ENCODE measurements around the gene LILRA5. TPM values are rescaled to one million over a fixed set of nuclear protein-coding genes. Genes with fewer than 3 reads are reported as not detected.

The LILRA5 gene
- total RNA-seq, 4 donors from 2014 or later = 0.45 to 0.81 TPM; not detected in 2

DNA sequence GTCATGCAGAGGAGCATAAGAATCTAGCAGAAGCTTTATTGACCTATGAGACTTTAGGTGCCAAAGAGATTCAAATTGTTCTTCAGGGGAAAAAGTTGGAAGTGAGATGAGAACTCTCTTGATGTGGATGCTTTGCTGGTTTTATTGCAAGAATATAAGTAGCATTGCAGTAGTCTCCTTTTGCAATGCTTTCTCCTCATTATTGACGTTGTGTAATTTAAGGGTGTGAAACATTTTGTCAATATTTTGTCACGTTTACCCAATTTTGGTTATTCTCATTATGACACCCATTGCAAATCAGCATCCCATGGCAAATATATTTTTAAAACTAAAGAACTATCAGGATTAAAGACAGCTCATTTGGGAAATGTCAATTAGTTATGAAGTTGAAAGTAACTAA lies 44.0 kb downstream of the LILRA5 start:
- 59 to 72% methylated on average over 2 of the region's 2 CpGs for WGBS, 2 donors
- intact Hi-C loops (cut with DNase I) = no loop called here

DNA sequence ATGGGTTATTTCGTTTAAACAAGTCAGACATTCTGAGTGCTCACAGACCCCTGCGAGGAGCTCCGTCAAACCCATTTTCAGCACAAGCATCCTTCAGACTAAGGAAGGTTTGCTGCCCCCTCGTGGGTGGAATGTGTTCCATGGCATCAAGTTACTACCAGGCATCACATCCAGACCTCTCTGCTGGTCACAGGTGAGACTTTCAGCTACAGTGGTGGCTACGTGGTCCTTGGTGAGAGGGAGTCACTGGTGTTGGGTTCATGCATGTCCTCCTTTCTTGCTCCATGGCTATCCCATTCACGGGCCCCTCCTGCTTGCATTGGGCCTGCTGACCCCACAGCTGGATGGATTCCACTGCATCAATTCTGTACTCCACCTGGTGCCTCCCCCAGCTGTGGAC lies 46.8 kb downstream of the LILRA5 start:
- intact Hi-C loops (cut with DNase I) = no loop called here
- 2 to 6% methylated on average over 6 of the region's 6 CpGs for WGBS, 2 donors
- H3K4me3 ChIP-seq (replicated peaks in 1 of 3) = no peak overlapping the region
- H3K9me3 ChIP-seq = no peaks in the 10 kb centered on the region
- no peaks in the 10 kb centered on the region for H3K4me1 ChIP-seq
- no peaks in the 10 kb centered on the region for H3K36me3 ChIP-seq
- H3K27ac ChIP-seq = no peak overlapping the region
- TF ChIP-seq, protein P1, sequence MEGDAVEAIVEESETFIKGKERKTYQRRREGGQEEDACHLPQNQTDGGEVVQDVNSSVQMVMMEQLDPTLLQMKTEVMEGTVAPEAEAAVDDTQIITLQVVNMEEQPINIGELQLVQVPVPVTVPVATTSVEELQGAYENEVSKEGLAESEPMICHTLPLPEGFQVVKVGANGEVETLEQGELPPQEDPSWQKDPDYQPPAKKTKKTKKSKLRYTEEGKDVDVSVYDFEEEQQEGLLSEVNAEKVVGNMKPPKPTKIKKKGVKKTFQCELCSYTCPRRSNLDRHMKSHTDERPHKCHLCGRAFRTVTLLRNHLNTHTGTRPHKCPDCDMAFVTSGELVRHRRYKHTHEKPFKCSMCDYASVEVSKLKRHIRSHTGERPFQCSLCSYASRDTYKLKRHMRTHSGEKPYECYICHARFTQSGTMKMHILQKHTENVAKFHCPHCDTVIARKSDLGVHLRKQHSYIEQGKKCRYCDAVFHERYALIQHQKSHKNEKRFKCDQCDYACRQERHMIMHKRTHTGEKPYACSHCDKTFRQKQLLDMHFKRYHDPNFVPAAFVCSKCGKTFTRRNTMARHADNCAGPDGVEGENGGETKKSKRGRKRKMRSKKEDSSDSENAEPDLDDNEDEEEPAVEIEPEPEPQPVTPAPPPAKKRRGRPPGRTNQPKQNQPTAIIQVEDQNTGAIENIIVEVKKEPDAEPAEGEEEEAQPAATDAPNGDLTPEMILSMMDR (IDR thresholded peaks at IDR 0.05) = peak; percentile 17 to 79 (median 61)
- no peak for TF ChIP-seq POLR2A (IDR thresholded peaks at IDR 0.05)
- H3K27me3 ChIP-seq = no peaks in the 10 kb centered on the region
- DNase-seq = peak; percentile 84 to 85

More for the DNA sequence above, 44.0 kb downstream of the LILRA5 start:
- Histone ChIP-seq H3K36me3 (no peaks in the 10 kb centered on the region), H3K27me3 (no peaks in the 10 kb centered on the region), H3K4me1 (no peaks in the 10 kb centered on the region), H3K27ac (no peak overlapping the region), H3K4me3 (replicated peaks in 1 of 3) (no peak overlapping the region), H3K9me3 (no peaks in the 10 kb centered on the region)
- TF ChIP-seq, protein P1 (IDR thresholded peaks at IDR 0.05) = no peak
- no peak for TF ChIP-seq POLR2A (IDR thresholded peaks at IDR 0.05)
- no peak for DNase-seq

DNA sequence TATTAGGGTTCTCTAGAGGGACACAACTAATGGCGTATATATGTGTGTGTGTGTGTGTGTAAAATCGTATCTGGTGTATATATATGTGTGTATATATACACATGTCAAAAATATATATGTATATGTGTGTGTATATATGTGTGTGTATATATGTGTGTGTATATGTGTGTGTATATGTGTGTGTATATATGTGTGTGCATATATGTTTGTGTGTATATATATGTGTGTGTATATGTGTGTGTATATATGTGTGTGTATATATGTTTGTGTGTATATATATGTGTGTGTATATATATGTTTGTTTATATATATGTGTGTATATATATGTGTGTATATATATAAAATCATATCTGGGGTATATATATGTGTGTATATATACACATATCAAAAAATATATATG lies 50.5 kb downstream of the LILRA5 start:
- intact Hi-C loops (cut with DNase I) = no loop called here
- WGBS, 2 donors = 92 to 93% methylated on average over 2 of the region's 2 CpGs
- Histone ChIP-seq H3K4me1 (no peaks in the 10 kb centered on the region), H3K9me3 (no peaks in the 10 kb centered on the region), H3K36me3 (no peaks in the 10 kb centered on the region), H3K4me3 (replicated peaks in 1 of 3) (no peak overlapping the region), H3K27me3 (no peaks in the 10 kb centered on the region), H3K27ac (no peak overlapping the region)
- TF ChIP-seq POLR2A (IDR thresholded peaks at IDR 0.05) = no peak
- TF ChIP-seq, protein P1 (IDR thresholded peaks at IDR 0.05) = no peak
- no peak for DNase-seq

DNA sequence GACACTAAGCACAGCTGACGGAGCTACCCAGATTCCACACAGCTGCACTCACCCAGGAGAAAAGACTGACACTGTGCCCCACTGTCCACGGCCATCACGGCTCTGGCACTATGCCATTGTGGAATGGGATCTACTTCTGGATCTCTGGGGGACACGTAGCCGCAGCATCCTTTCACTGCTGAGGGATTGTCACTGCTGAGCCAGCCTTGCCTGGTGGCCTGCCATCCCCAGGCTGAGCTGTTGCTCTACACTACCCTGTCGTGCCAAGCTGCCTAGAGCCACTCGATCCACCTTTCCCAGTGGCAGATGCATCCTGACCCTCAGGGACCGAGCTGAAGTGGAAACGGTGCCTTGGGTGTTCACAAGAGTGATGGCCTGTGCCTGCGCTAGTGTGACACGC lies 50.9 kb downstream of the LILRA5 start:
- no peak for TF ChIP-seq POLR2A (IDR thresholded peaks at IDR 0.05)
- TF ChIP-seq, protein P1 (IDR thresholded peaks at IDR 0.05) = no peak
- Histone ChIP-seq H3K9me3 (no peaks in the 10 kb centered on the region), H3K27me3 (no peaks in the 10 kb centered on the region), H3K27ac (no peak overlapping the region), H3K36me3 (no peaks in the 10 kb centered on the region), H3K4me1 (no peaks in the 10 kb centered on the region), H3K4me3 (replicated peaks in 1 of 3) (no peak overlapping the region)
- WGBS, 2 donors = 79 to 90% methylated on average over 9 to 11 of the region's 11 CpGs
- intact Hi-C loops (cut with DNase I) = no loop called here
- no peak for DNase-seq

DNA sequence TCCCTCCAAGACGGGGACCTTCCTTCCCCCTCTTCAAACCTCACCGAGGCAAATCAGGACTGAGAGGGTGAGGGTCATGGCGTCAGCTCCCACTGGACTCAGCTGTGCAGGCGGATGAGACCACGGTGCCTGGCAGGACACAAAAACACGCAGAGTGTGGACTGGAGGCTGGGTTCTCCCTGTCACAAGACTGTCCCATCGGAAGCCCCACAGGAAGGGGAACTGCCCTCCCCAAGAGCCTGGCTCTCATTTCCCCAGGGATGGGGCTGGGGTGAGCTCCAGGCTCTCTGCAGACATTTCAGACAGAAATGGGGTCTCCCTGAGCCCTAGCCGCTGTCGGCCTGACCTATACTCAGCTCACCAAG lies 55.9 kb downstream of the LILRA5 start, which contains the start of gene LILRB5:
TSS of gene LILRB5 (minus strand) at position 158 of the 365 bp plus-strand sequence. CDS start at position 78, 80 bp downstream.
- Histone ChIP-seq H3K4me1 (no peaks in the 10 kb centered on the region), H3K4me3 (replicated peaks in 1 of 3) (no peak within 1 kb of the TSS), H3K9me3 (no peaks in the 10 kb centered on the region), H3K27me3 (no peaks in the 10 kb centered on the region), H3K27ac (no peak within 1 kb of the TSS), H3K36me3 (no peaks in the 10 kb centered on the region)
- TF ChIP-seq POLR2A (IDR thresholded peaks at IDR 0.05) = no peak
- TF ChIP-seq, protein P1 (IDR thresholded peaks at IDR 0.05) = no peak
- WGBS, 2 donors = 48 to 67% methylated on average over 8 to 9 of the region's 9 CpGs
- intact Hi-C loops (cut with DNase I) = no loop called here
- no peak for DNase-seq

Small RNA genes lying within 50 kb of the gene (microRNA-seq; reads per million reads assigned to microRNA genes)
- not detected for gene MIR4752

Small RNA genes lying within 50 kb of the gene (small RNA-seq; reads per million reads assigned to genes)
- gene AC245884.12 (not detected), gene MIR4752 (not detected), gene RNU6-1307P (not detected)

Other genes with a start within 250 kb of the LILRA5 start
- gene VSTM1, start 249.3 kb downstream of the LILRA5 start, total RNA-seq = not detected
- not detected for gene TARM1, start 231.8 kb downstream of the LILRA5 start, total RNA-seq
- gene OSCAR, start 212.4 kb downstream of the LILRA5 start, total RNA-seq = 1 to 10 TPM in 1 of 4 donors, under 1 TPM in 2, not detected in 1; 0.39 to 1.1 (median 0.96) TPM
- 100 to 1,000 TPM in 1 of 4 donors, 10 to 100 TPM in 3; 17.7 to 100 (median 52.7) TPM for gene NDUFA3, start 210.3 kb downstream of the LILRA5 start, total RNA-seq
- 10 to 100 TPM in 3 of 4 donors, 1 to 10 TPM in 1; 7.7 to 17.9 (median 13.5) TPM for gene TFPT, start 197.5 kb downstream of the LILRA5 start, total RNA-seq
- 10 to 100 TPM; 53.6 to 66.7 (median 57.1) TPM for gene PRPF31, start 197.4 kb downstream of the LILRA5 start, total RNA-seq
- gene CNOT3, start 175.4 kb downstream of the LILRA5 start, total RNA-seq = 10 to 100 TPM; 22.4 to 30.3 (median 29.8) TPM
- 10 to 100 TPM in 1 of 4 donors, 1 to 10 TPM in 3; 6.3 to 14.5 (median 8.2) TPM for gene LENG1, start 153.4 kb downstream of the LILRA5 start, total RNA-seq
- gene TMC4, start 140.0 kb downstream of the LILRA5 start, total RNA-seq = 10 to 100 TPM; 42.6 to 91.7 (median 68.5) TPM
- 100 to 1,000 TPM in 1 of 4 donors, 10 to 100 TPM in 3; 47.3 to 101 (median 69.0) TPM for gene MBOAT7, start 123.6 kb downstream of the LILRA5 start, total RNA-seq
- 100 to 1,000 TPM in 1 of 4 donors, 10 to 100 TPM in 3; 58.1 to 102 (median 82.0) TPM for gene TSEN34, start 121.9 kb downstream of the LILRA5 start, total RNA-seq
- 1,000 to 10,000 TPM; 1,847 to 2,152 (median 2,039) TPM for gene RPS9, start 112.3 kb downstream of the LILRA5 start, total RNA-seq
- 10 to 100 TPM in 2 of 4 donors, 1 to 10 TPM in 1, under 1 TPM in 1; 0.56 to 16.1 (median 10.1) TPM for gene LILRB3, start 90.2 kb downstream of the LILRA5 start, total RNA-seq
- 1 to 10 TPM in 2 of 4 donors, under 1 TPM in 1, not detected in 1; 0.46 to 1.6 (median 1.1) TPM for gene LILRA6, start 70.4 kb downstream of the LILRA5 start, total RNA-seq
- 10 to 100 TPM in 1 of 4 donors, 1 to 10 TPM in 3; 2.0 to 11.4 (median 5.9) TPM for gene LILRB5, start 55.9 kb downstream of the LILRA5 start, total RNA-seq
- 1 to 10 TPM in 2 of 4 donors, under 1 TPM in 2; 0.67 to 2.0 (median 1.1) TPM for gene LILRB2, start 32.1 kb downstream of the LILRA5 start, total RNA-seq
- gene LILRA4, start 26.0 kb upstream of the LILRA5 start, total RNA-seq = not detected
- gene LAIR1, start 51.8 kb upstream of the LILRA5 start, total RNA-seq = 10 to 100 TPM in 2 of 4 donors, 1 to 10 TPM in 2; 3.1 to 14.5 (median 8.7) TPM
- gene TTYH1, start 102.3 kb upstream of the LILRA5 start, total RNA-seq = under 1 TPM in 2 of 4 donors, not detected in 2; 0.45 to 0.94 TPM
- 100 to 1,000 TPM; 124 to 219 (median 157) TPM for gene LENG8, start 136.0 kb upstream of the LILRA5 start, total RNA-seq
- 1 to 10 TPM; 1.3 to 4.6 (median 3.2) TPM for gene LENG9, start 150.6 kb upstream of the LILRA5 start, total RNA-seq
- gene CDC42EP5, start 160.1 kb upstream of the LILRA5 start, total RNA-seq = 10 to 100 TPM in 2 of 4 donors, 1 to 10 TPM in 2; 1.8 to 18.7 (median 12.1) TPM
- gene LAIR2, start 189.7 kb upstream of the LILRA5 start, total RNA-seq = not detected